Measurements from ENCODE around the gene PTPRG.

The PTPRG gene

GRCh38 chr3:61828880-61829721, 267.7 kb downstream of the PTPRG start:
- DNase-seq (ENCODE audit: low read depth), result no peak

- no peak for DNase-seq (ENCODE audit: low read depth)
Measured at GRCh38 chr3:61829722-61830350, 268.5 kb downstream of the PTPRG start.

- DNase-seq (ENCODE audit: low read depth), result no peak
Measured at GRCh38 chr3:61831973-61832372, 270.6 kb downstream of the PTPRG start.

- DNase-seq (ENCODE audit: low read depth), result no peak
Measured at GRCh38 chr3:61832375-61833229, 271.2 kb downstream of the PTPRG start.

GRCh38 chr3:61839256-61839655, 277.9 kb downstream of the PTPRG start:
- DNase-seq (ENCODE audit: low read depth), result no peak

- DNase-seq (ENCODE audit: low read depth), result no peak
Measured at GRCh38 chr3:61841111-61841845, 279.9 kb downstream of the PTPRG start.

- DNase-seq (ENCODE audit: low read depth), result no peak
Measured at GRCh38 chr3:61841988-61842387, 280.6 kb downstream of the PTPRG start.

GRCh38 chr3:61844346-61844745, 283.0 kb downstream of the PTPRG start:
- DNase-seq (ENCODE audit: low read depth), result no peak

- no peak for DNase-seq (ENCODE audit: low read depth)
Measured at GRCh38 chr3:61846488-61846887, 285.1 kb downstream of the PTPRG start.

GRCh38 chr3:61847784-61848462, 286.6 kb downstream of the PTPRG start:
- DNase-seq (ENCODE audit: low read depth), result no peak

- DNase-seq (ENCODE audit: low read depth), result no peak
Measured at GRCh38 chr3:61848885-61849284, 287.5 kb downstream of the PTPRG start.

- no peak for DNase-seq (ENCODE audit: low read depth)
Measured at GRCh38 chr3:61853912-61854311, 292.5 kb downstream of the PTPRG start.

GRCh38 chr3:61855211-61855610, 293.8 kb downstream of the PTPRG start:
- DNase-seq (ENCODE audit: low read depth), result no peak

- DNase-seq (ENCODE audit: low read depth), result no peak
Measured at GRCh38 chr3:61857297-61857696, 295.9 kb downstream of the PTPRG start.

- DNase-seq (ENCODE audit: low read depth), result no peak
Measured at GRCh38 chr3:61858054-61858453, 296.7 kb downstream of the PTPRG start.

- DNase-seq (ENCODE audit: low read depth), result no peak
Measured at GRCh38 chr3:61861410-61861809, 300.0 kb downstream of the PTPRG start.

GRCh38 chr3:61862614-61863289, 301.4 kb downstream of the PTPRG start:
- DNase-seq (ENCODE audit: low read depth), result no peak

- DNase-seq (ENCODE audit: low read depth), result no peak
Measured at GRCh38 chr3:61863579-61863978, 302.2 kb downstream of the PTPRG start.

- DNase-seq (ENCODE audit: low read depth), result no peak
Measured at GRCh38 chr3:61864886-61865285, 303.5 kb downstream of the PTPRG start.

- DNase-seq (ENCODE audit: low read depth), result no peak
Measured at GRCh38 chr3:61865466-61866152, 304.2 kb downstream of the PTPRG start.
